Pericardium fibroblast (primary cell): ENCODE measurements around the gene TMEM255A. TPM values are rescaled to one million over a fixed set of nuclear protein-coding genes. Genes with fewer than 3 reads are reported as not detected.

Experiments
- total RNA-seq: library from RNA; depleted of rRNA; stranded (reverse); fragments of >200 nt; gene quantifications from 2 replicates; pipeline ENCODE4 v1.2.3, GENCODE V29; 2015

Gene TMEM255A
- 0.26 TPM in 1 of 2 replicates, not detected in the other for total RNA-seq

DNA sequence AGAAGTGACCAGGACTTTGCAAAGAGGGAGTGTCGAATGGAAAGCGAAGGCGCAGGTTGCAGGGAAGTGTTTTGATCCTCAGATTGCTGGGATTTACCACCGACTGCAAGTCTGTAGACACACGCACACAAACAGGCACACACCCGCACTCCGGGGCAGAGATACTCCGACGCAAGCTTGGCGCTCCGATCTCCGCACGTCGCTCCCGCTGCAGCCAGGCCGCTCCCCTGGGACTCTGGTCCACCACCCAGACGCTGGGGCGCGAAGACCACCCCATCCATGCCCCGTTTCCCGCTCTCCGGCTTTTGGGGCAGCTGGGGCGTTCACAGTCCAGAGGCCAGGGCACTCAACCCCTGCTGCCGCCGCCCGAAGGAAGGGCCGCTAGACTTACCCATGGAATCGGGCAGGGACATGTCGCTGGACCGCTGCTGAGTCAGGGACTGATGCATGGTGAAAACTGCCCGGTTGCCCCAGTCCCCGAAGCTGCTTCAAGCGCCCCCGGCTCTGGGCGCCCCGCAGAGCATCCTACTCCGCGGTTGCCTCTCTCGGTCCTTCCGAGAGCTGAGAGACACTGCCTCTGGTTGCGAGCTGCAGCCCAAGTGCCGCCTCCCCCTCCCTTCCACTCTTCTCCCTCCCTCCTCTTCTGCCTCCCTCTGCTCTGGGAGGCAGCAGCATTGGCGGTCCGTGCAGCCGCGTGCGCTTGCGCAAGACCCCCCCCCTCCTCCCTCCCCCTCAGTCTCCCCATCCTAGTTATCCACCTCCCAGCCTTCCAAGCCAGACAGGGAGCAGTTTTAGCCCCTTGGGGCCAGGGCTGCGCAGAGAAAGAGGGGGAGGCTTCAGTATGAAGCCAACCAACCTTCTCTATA, at the start of gene TMEM255A:
TMEM255A (minus strand) TSS at position 601 of the 866 bp plus-strand sequence; CDS start at position 449, 152 bp downstream.

GRCh38 chrX:120250522-120251271, 60.6 kb downstream of the TMEM255A start, which contains the start of gene ZBTB33:
ZBTB33 (plus strand) TSS chrX:120250812; CDS start chrX:120253416, 2,604 bp downstream.

Other genes starting within 250 kb of the TMEM255A start
- under 0.01 TPM in 1 of 2 replicates, not detected in the other for gene RHOXF2B, start 233.8 kb downstream of the TMEM255A start, total RNA-seq
- not detected in 2 replicates for gene RHOXF1, start 195.5 kb downstream of the TMEM255A start, total RNA-seq
- gene RHOXF2, start 152.8 kb downstream of the TMEM255A start, total RNA-seq, result not detected in 2 replicates
- gene ZBTB33, start 60.6 kb downstream of the TMEM255A start, total RNA-seq, result 6.8 and 11.2 TPM in 2 replicates
- 0.60 TPM in 1 of 2 replicates, not detected in the other for gene ATP1B4, start 50.6 kb upstream of the TMEM255A start, total RNA-seq
- 135 and 151 TPM in 2 replicates for gene LAMP2, start 157.8 kb upstream of the TMEM255A start, total RNA-seq
- 32.2 and 35.5 TPM in 2 replicates for gene CUL4B, start 249.5 kb upstream of the TMEM255A start, total RNA-seq